NB4 (cell line): Measurements from ENCODE around the gene LRRIQ1.

Experiments used
- DNase-seq: peaks from one replicate; pipeline ENCODE4 v3.0.0; 2010; ENCODE audit warnings: low read depth
- H3K4me3 ChIP-seq: one replicate; pipeline ENCODE4 v1.5.1; 2011; ENCODE audit warnings: mild to moderate bottlenecking, low read depth, low read length, moderate library complexity
- CTCF ChIP-seq: IDR thresholded peaks from one replicate; pipeline ENCODE4 v1.5.1; 2012; ENCODE audit warnings: low read depth, low read length
- MAX ChIP-seq: IDR thresholded peaks from 2 replicates; pipeline ENCODE4 v1.6.1; 2011; ENCODE audit warnings: low read depth, low read length
- MYC ChIP-seq: IDR thresholded peaks from 2 replicates; pipeline ENCODE4 v1.6.1; 2011; ENCODE audit warnings: low read depth, low read length
- POLR2A ChIP-seq: IDR thresholded peaks from 2 replicates; pipeline ENCODE4 v1.6.1; 2011; ENCODE audit warnings: mild to moderate bottlenecking; ENCODE audit not compliant: insufficient read length; ENCODE audit errors: extremely low read depth

LRRIQ1 gene

GRCh38 chr12:85036733-85037132 is 582 bp downstream of the LRRIQ1 start:
- no peak for TF ChIP-seq MAX
- TF ChIP-seq POLR2A, result no peak
- no peak for TF ChIP-seq CTCF
- no peak for TF ChIP-seq MYC
- no peak for DNase-seq
- no peak overlapping the region for H3K4me3 ChIP-seq

- DNase-seq, result no peak
- no peak for TF ChIP-seq POLR2A
- TF ChIP-seq CTCF, result no peak
- H3K4me3 ChIP-seq, result no peak overlapping the region
Observed at GRCh38 chr12:85041395-85041794, 5.2 kb downstream of the LRRIQ1 start.

- no peak for DNase-seq
- TF ChIP-seq POLR2A, result no peak
- TF ChIP-seq CTCF, result no peak
- no peak overlapping the region for H3K4me3 ChIP-seq
Observed at GRCh38 chr12:85043829-85044228, 7.7 kb downstream of the LRRIQ1 start.

- no peak for TF ChIP-seq MYC
- peak; percentile 70 for TF ChIP-seq CTCF
- DNase-seq, result peak; percentile 68
- no peak overlapping the region for H3K4me3 ChIP-seq
Observed at GRCh38 chr12:85057370-85057963, 21.3 kb downstream of the LRRIQ1 start.

- TF ChIP-seq POLR2A (no peak), MAX (no peak), MYC (no peak), CTCF (no peak)
- no peak for DNase-seq
- no peak overlapping the region for H3K4me3 ChIP-seq
Observed at GRCh38 chr12:85058339-85058738, 22.2 kb downstream of the LRRIQ1 start.

- H3K4me3 ChIP-seq, result no peak overlapping the region
- TF ChIP-seq MYC, result no peak
- TF ChIP-seq MAX, result no peak
- TF ChIP-seq POLR2A, result no peak
- no peak for TF ChIP-seq CTCF
- DNase-seq, result no peak
Observed at GRCh38 chr12:85059594-85059993, 23.4 kb downstream of the LRRIQ1 start.
